ENCODE measurements around the gene TAPT1.

TAPT1 gene

DNA sequence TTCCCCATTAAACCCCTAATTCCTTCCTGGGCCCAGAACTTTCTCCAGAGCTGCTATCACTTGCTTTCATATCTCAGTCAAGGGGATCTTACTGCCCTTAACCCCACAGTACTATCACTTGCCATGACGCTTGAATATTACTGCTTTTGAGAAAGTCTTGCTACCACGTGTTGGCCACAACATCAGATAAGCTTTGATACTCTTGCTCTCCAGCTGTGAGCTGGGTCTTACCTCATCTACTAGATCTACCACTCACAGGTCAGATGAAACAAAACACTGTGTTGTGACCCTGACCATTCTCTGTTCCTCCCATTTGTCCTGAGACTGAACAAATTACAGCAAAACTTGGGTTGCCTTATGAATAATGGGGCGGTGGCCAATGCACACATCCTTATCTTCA, 12.1 kb upstream of the TAPT1 start:
- POLR2A ChIA-PET: no interaction called here

DNA sequence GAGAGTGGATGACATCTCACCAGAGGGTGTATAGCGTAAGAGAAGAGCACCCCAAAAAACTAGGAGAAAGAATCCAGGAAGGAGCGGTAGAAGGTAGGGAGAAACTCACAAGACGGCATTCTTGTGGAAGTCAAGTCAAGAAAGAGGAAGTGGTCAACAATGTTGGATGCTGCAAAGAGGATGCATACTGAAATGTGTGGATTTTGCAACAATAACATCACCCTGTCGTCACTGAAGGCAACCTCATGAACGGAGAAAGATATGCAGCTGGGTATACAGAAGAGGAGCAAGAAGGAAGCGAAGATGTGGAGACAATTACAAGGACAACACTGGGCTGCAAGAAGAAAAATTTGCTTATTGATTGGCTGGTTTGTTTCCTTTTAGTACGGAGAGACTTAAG, 11.4 kb upstream of the TAPT1 start:
- no peak overlapping the region for H3K27ac ChIP-seq (ENCODE audit: extremely low read depth, low read depth, low read length)
- ChIA-PET POLR2A (no interaction called here), CTCF (interaction anchor here (0.7 kb wide), 1 partner anchor 26 kb away, joined by 3 read pairs; no protein-coding TSS in a partner anchor)
- no peaks in the 10 kb centered on the region for H3K9me3 ChIP-seq (ENCODE audit: control insufficient read depth, insufficient read depth, low read depth, low read length)
- TF ChIP-seq, protein P1, sequence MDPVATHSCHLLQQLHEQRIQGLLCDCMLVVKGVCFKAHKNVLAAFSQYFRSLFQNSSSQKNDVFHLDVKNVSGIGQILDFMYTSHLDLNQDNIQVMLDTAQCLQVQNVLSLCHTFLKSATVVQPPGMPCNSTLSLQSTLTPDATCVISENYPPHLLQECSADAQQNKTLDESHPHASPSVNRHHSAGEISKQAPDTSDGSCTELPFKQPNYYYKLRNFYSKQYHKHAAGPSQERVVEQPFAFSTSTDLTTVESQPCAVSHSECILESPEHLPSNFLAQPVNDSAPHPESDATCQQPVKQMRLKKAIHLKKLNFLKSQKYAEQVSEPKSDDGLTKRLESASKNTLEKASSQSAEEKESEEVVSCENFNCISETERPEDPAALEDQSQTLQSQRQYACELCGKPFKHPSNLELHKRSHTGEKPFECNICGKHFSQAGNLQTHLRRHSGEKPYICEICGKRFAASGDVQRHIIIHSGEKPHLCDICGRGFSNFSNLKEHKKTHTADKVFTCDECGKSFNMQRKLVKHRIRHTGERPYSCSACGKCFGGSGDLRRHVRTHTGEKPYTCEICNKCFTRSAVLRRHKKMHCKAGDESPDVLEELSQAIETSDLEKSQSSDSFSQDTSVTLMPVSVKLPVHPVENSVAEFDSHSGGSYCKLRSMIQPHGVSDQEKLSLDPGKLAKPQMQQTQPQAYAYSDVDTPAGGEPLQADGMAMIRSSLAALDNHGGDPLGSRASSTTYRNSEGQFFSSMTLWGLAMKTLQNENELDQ (tag by site-specific recombination; IDR thresholded peaks at IDR 0.05; ENCODE audit: low read depth): no peak
- TF ChIP-seq ZNF561 (tag by site-specific recombination; IDR thresholded peaks at IDR 0.05; ENCODE audit: borderline replicate concordance): no peak
- no peak for TF ChIP-seq ZNF670 (tag by site-specific recombination; IDR thresholded peaks at IDR 0.05; ENCODE audit: low read depth)
- TF ChIP-seq GLI4 (tag by site-specific recombination; IDR thresholded peaks at IDR 0.05): no peak
- TF ChIP-seq HOXD13 (CRISPR knock-in tag; IDR thresholded peaks at IDR 0.05; ENCODE audit: borderline replicate concordance): no peak
- TF ChIP-seq SP7 (tag by site-specific recombination; IDR thresholded peaks at IDR 0.05): no peak
- no peak for TF ChIP-seq ZNF23 (tag by site-specific recombination; IDR thresholded peaks at IDR 0.05; ENCODE audit: borderline replicate concordance)
- no peak for TF ChIP-seq KLF9 (tag by site-specific recombination; IDR thresholded peaks at IDR 0.05; ENCODE audit: low read depth)
- TF ChIP-seq OSR2 (tag by site-specific recombination; IDR thresholded peaks at IDR 0.05): no peak
- TF ChIP-seq ZNF24 (tag by site-specific recombination; IDR thresholded peaks at IDR 0.05): no peak
- TF ChIP-seq, protein P2, sequence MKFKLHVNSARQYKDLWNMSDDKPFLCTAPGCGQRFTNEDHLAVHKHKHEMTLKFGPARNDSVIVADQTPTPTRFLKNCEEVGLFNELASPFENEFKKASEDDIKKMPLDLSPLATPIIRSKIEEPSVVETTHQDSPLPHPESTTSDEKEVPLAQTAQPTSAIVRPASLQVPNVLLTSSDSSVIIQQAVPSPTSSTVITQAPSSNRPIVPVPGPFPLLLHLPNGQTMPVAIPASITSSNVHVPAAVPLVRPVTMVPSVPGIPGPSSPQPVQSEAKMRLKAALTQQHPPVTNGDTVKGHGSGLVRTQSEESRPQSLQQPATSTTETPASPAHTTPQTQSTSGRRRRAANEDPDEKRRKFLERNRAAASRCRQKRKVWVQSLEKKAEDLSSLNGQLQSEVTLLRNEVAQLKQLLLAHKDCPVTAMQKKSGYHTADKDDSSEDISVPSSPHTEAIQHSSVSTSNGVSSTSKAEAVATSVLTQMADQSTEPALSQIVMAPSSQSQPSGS (tag by site-specific recombination; IDR thresholded peaks at IDR 0.05; ENCODE audit: low read depth): no peak
- no peak for TF ChIP-seq ZNF354C (tag by site-specific recombination; IDR thresholded peaks at IDR 0.05; ENCODE audit: borderline replicate concordance, low read depth)
- TF ChIP-seq MEIS1 (CRISPR knock-in tag; IDR thresholded peaks at IDR 0.05; ENCODE audit: borderline replicate concordance): no peak
- H3K4me3 ChIP-seq (ENCODE audit: low read depth, low read length): no peak overlapping the region
- H3K36me3 ChIP-seq (ENCODE audit: control insufficient read depth in 2 of 2, insufficient read depth in 1 of 2, low read length in 2 of 2): no peaks in the 10 kb centered on the region
- peaks cover 3% of the 10 kb centered on the region for H3K4me1 ChIP-seq (ENCODE audit: control insufficient read depth, insufficient read depth, low read length)

More for the DNA sequence above, 12.1 kb upstream of the TAPT1 start:
- CTCF ChIA-PET: no interaction called here
- no peak overlapping the region for H3K27ac ChIP-seq (ENCODE audit: extremely low read depth, low read depth, low read length)
- no peaks in the 10 kb centered on the region for H3K9me3 ChIP-seq (ENCODE audit: control insufficient read depth, insufficient read depth, low read depth, low read length)
- H3K4me1 ChIP-seq (ENCODE audit: control insufficient read depth, insufficient read depth, low read length): peaks cover 2% of the 10 kb centered on the region; the same call in 1 of the 2 replicates
- H3K4me3 ChIP-seq (ENCODE audit: low read depth, low read length): no peak overlapping the region
- H3K36me3 ChIP-seq (ENCODE audit: control insufficient read depth in 2 of 2, insufficient read depth in 1 of 2, low read length in 2 of 2): no peaks in the 10 kb centered on the region
- TF ChIP-seq TRIM28 (IDR thresholded peaks at IDR 0.05; ENCODE audit: borderline replicate concordance, low read length) (0 out of 2 replicates have a peak, but pooled peaks have one; percentile 17), ZNF555 (tag by site-specific recombination; conservative IDR thresholded peaks at IDR 0.05) (no peak)

DNA sequence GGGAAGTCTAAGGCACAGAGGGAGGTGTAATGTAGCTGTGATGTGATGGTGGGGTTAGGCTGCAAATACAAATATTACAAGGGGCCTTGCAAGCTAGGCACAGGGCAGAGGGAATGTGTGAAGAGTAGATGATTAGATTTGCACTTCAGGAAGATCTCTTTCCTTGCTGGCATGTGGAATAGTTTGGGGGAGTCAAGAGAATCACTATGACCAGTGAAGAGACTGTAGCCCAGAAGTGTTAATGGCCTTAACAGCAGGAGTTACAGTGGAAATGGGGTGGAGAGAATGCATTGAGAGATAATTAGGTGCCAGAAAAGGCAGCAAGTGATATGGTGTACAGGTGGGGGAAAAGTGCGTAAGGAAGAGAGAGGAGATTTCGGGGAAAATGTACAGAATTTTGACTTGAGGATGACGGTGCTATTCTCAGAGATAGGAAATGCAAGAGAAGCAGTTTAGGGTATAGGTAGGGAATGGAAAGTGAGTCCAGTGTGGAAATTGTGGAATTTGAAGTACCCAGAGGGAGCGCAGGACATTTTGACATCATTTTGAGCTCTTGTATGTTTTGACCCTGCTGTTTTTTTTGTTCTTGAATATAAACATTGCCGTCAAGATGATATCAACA, 10.2 kb upstream of the TAPT1 start:
- Histone ChIP-seq H3K9me3 (ENCODE audit: control insufficient read depth, insufficient read depth, low read depth, low read length) (no peaks in the 10 kb centered on the region), H3K4me3 (ENCODE audit: low read depth, low read length) (no peak overlapping the region), H3K27ac (ENCODE audit: extremely low read depth, low read depth, low read length) (no peak overlapping the region), H3K4me1 (ENCODE audit: control insufficient read depth, insufficient read depth, low read length) (peaks cover 6% of the 10 kb centered on the region), H3K36me3 (ENCODE audit: control insufficient read depth in 2 of 2, insufficient read depth in 1 of 2, low read length in 2 of 2) (no peaks in the 10 kb centered on the region)
- TF ChIP-seq OSR2 (tag by site-specific recombination; IDR thresholded peaks at IDR 0.05): no peak
- TF ChIP-seq, protein P3, sequence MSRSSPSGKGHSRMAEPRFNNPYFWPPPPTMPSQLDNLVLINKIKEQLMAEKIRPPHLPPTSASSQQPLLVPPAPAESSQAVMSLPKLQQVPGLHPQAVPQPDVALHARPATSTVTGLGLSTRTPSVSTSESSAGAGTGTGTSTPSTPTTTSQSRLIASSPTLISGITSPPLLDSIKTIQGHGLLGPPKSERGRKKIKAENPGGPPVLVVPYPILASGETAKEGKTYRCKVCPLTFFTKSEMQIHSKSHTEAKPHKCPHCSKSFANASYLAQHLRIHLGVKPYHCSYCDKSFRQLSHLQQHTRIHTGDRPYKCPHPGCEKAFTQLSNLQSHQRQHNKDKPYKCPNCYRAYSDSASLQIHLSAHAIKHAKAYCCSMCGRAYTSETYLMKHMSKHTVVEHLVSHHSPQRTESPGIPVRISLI (tag by site-specific recombination; IDR thresholded peaks at IDR 0.05): no peak
- CTCF ChIA-PET: no interaction called here
- POLR2A ChIA-PET: no interaction called here

Data from HEK293 (cell line).